Liver (tissue), 3 donors: ENCODE data around the gene MDP1.

ENCODE experiments used
- HNF4G ChIP-seq: IDR thresholded peaks from 2 replicates; pipeline ENCODE4 v1.6.1; 2016; ENCODE audit warnings: antibody characterized with exemption
- NR2F2 ChIP-seq: IDR thresholded peaks from 2 replicates; pipeline ENCODE4 v1.6.1; 2016; ENCODE audit warnings: antibody characterized with exemption
- TF ChIP-seq, protein P1 (sequence below): fragments of 150-350 bp; IDR thresholded peaks from 2 replicates; pipeline ENCODE4 v1.5.1; 2017; ENCODE audit warnings: improper control_type of control experiment, low read depth, low read length; ENCODE audit not compliant: missing input control
- donor health status: healthy.
- donor health status: healthy.

DNA sequence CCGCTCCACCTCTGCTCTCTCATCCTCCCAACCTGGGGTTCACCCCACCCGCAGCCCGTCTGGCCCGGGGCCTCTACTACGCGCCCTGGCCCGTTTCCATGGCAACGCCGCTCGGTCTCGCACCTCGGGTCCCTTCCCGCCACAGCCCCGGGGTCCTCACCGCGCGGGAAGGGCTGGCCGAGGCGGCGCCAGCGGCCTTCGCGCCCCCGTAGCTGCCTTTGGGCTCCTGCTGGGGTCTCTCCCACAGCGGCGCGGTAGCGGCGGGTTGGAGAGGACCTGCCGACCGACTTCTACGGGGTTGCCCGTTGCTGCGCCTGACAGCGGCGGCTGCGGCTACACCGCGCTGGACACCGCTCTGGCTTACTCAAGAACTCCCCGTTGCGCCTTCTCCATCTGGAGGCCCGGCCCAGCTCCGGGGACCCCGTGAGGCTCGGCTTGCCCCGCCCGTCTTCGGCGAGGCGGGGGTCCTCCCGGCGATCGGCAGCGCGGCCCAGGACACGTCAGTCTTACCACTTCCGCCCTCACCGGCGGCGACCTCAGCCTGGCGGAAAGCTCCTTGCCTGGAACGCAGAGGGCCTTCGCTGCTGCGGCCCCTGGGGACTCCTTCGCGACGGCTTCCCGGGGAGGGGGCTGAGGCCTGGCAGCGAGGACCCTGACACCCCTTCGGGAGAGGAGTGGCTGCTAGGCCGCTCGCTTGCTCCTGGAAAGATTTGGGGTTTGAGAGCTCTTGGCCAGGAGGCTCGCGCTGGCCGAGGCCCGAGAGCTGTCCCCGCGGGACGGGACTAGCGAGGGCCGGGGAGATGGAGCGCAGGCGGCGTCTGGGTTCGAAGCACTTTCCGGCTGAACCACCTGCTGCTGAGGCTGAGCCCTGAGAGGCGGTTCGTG is 20.4 kb downstream of the MDP1 start, which contains the start of gene TM9SF1:
- TF ChIP-seq, protein P1, sequence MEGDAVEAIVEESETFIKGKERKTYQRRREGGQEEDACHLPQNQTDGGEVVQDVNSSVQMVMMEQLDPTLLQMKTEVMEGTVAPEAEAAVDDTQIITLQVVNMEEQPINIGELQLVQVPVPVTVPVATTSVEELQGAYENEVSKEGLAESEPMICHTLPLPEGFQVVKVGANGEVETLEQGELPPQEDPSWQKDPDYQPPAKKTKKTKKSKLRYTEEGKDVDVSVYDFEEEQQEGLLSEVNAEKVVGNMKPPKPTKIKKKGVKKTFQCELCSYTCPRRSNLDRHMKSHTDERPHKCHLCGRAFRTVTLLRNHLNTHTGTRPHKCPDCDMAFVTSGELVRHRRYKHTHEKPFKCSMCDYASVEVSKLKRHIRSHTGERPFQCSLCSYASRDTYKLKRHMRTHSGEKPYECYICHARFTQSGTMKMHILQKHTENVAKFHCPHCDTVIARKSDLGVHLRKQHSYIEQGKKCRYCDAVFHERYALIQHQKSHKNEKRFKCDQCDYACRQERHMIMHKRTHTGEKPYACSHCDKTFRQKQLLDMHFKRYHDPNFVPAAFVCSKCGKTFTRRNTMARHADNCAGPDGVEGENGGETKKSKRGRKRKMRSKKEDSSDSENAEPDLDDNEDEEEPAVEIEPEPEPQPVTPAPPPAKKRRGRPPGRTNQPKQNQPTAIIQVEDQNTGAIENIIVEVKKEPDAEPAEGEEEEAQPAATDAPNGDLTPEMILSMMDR = no peak
- TF ChIP-seq NR2F2 = no peak
- TF ChIP-seq HNF4G = no peak
